Gastroesophageal sphincter (tissue), 4 donors: ENCODE data around the gene ZSCAN12. TPM values are rescaled to one million over a fixed set of nuclear protein-coding genes. Genes with fewer than 3 reads are reported as not detected.
"Not testable (repeated sequence)": the region's sequence is repeated elsewhere in the genome, so short reads cannot be mapped to it uniquely, and the experiment has no call there.

ENCODE experiments used
- ATAC-seq: fragments of 150-250 bp; one replicate; pipeline ENCODE4 v1.9.1; 2016; ENCODE audit warnings: mild to moderate bottlenecking, moderate library complexity
- H3K27ac ChIP-seq, 4 donors: fragments of 200-600 bp; sonication (generic) in 3 of 4; 1 replicate in 3 of 4; 2 replicates in 1 of 4; pipeline ENCODE4 v1.5.1; 2016 to 2019
- H3K27me3 ChIP-seq: fragments of 200-600 bp; sonication (generic); one replicate; pipeline ENCODE4 v1.5.1; 2019
- H3K36me3 ChIP-seq, 2 donors: fragments of 200-600 bp; sonication (generic); one replicate each; pipeline ENCODE4 v1.5.1; 2019; ENCODE audit warnings: control low read depth in 1 of 2
- H3K4me1 ChIP-seq, 3 donors: fragments of 200-600 bp; sonication (generic); 1 replicate in 2 of 3; 2 replicates in 1 of 3; pipeline ENCODE4 v1.5.1; 2016 to 2019; ENCODE audit warnings: control low read depth in 2 of 3
- H3K4me3 ChIP-seq, 2 donors: fragments of 200-600 bp; sonication (generic); one replicate each; pipeline ENCODE4 v1.5.1; 2019; ENCODE audit warnings: mild to moderate bottlenecking in 1 of 2, moderate library complexity in 1 of 2
- H3K9me3 ChIP-seq, 3 donors: fragments of 200-600 bp; sonication (generic); one replicate each; pipeline ENCODE4 v1.5.1; 2017 to 2019; ENCODE audit warnings: control low read depth in 2 of 3
- CTCF ChIP-seq, 4 experiments: fragments of 200-600 bp in 2 of 4; fragments of 450-650 bp in 2 of 4; sonication (generic) in 1 of 4; IDR thresholded peaks; one replicate each; pipeline ENCODE4 v1.5.1; 2017 to 2019; ENCODE audit warnings: antibody characterized with exemption in 4 of 4, mild to moderate bottlenecking in 2 of 4, moderate library complexity in 2 of 4
- EP300 ChIP-seq: sonication (generic); formaldehyde crosslinking; IDR thresholded peaks from one replicate; pipeline ENCODE4 v1.6.1; 2017; ENCODE audit warnings: antibody characterized with exemption, mild to moderate bottlenecking
- POLR2A ChIP-seq, 2 donors: fragments of 450-650 bp; IDR thresholded peaks; one replicate each; pipeline ENCODE4 v1.6.1; 2017; ENCODE audit warnings: antibody characterized with exemption in 2 of 2, mild to moderate bottlenecking in 2 of 2, moderate library complexity in 1 of 2
- POLR2AphosphoS5 ChIP-seq: sonication (generic); formaldehyde crosslinking; IDR thresholded peaks from one replicate; pipeline ENCODE4 v1.6.1; 2017; ENCODE audit warnings: antibody characterized with exemption
- WGBS, 2 donors: methylation state at CpG; one replicate each; pipeline ENCODE4 v1.1.5; 2018; ENCODE audit warnings: low coverage in 1 of 2; 5-methylcytosine and 5-hydroxymethylcytosine counted together
- total RNA-seq, 4 donors: library from RNA; depleted of rRNA; stranded (reverse); fragments of >200 nt; gene quantifications; one replicate each; pipeline ENCODE4 v1.1.0, GENCODE V29; 2016

ZSCAN12 gene
- total RNA-seq, 4 donors from 2014 or later = 5.6 to 8.6 (median 6.0) TPM

DNA sequence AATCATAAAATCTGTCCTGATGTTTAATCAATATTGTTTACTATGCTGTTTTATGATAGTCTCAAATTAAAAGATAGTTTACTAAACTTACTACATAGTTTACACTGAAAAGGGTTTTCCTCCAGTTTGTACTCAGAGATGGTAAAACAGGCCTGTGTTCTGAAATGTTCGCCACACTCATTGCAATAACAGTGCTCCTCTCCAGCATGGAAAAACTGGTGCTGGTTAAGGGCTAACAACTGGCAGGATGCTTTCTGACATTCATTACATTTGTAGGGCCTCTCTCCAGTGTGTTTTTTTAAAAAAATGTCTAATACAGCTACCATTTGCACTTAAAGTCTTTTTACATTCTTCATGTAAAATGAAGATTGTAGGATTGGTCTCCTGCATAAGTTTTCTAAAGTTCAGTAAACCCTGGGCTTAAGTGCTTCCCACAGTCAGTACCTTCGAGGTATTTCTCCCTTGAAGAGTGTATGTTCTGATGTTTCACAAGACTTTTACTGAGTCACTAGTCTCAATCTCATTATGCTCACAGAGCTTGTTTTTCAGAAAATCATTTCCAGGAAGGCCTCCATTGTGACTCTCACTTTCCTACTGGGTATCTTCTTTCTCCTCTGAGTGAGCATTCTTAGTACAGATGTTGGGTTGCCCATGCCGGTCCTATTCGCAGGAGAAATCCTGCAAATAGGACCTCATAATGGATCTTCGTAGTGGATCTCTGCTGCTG is 8.7 kb upstream of the ZSCAN12 start:
- TF ChIP-seq POLR2A (IDR thresholded peaks at IDR 0.05) (no peak), CTCF (IDR thresholded peaks at IDR 0.05) (no peak)
- no peaks in the 10 kb centered on the region for H3K4me1 ChIP-seq
- H3K27ac ChIP-seq = no peak overlapping the region
- WGBS, 2 donors = 64 to 78% methylated on average over 4 to 5 of the region's 5 CpGs
- H3K27me3 ChIP-seq = peaks cover 24% of the 10 kb centered on the region
- H3K36me3 ChIP-seq = no peaks in the 10 kb centered on the region
- H3K9me3 ChIP-seq = no peaks in the 10 kb centered on the region
- no peak for ATAC-seq
- no peak overlapping the region for H3K4me3 ChIP-seq

GRCh38 chr6:28407401-28407800 is 7.9 kb upstream of the ZSCAN12 start:
- Histone ChIP-seq H3K27ac (no peak overlapping the region), H3K9me3 (no peaks in the 10 kb centered on the region), H3K27me3 (peaks cover 24% of the 10 kb centered on the region), H3K4me1 (no peaks in the 10 kb centered on the region), H3K36me3 (no peaks in the 10 kb centered on the region), H3K4me3 (no peak overlapping the region)
- TF ChIP-seq POLR2AphosphoS5 (no peak), CTCF (IDR thresholded peaks at IDR 0.05) (no peak), EP300 (no peak), POLR2A (IDR thresholded peaks at IDR 0.05) (no peak)
- 40 to 59% methylated on average over 2 of the region's 2 CpGs for WGBS, 2 donors
- ATAC-seq = no peak

DNA sequence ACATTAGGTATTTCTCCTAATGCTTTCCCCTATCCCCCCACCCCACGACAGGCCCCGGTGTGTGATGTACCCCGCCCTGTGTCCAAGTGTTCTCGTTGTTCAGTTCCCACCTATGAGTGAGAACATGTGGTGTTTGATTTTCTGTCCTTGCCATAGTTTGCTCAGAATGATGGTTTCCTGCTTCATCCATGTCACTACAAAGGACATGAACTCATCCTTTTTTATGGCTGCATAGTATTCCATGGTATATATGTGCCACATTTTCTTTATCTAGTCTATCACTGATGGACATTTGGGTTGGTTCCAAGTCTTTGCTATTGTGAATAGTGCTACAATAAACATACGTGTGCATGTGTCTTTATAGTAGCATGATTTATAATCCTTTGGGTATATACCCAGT is 4.4 kb upstream of the ZSCAN12 start:
- ATAC-seq, H3K4me3 ChIP-seq, H3K9me3 ChIP-seq, H3K27ac ChIP-seq, H3K36me3 ChIP-seq, H3K4me1 ChIP-seq: not testable (repeated sequence)
- 50 to 84% methylated on average over 1 to 5 of the region's 5 CpGs for WGBS, 2 donors
- peaks cover 20% of the 10 kb centered on the region for H3K27me3 ChIP-seq

DNA sequence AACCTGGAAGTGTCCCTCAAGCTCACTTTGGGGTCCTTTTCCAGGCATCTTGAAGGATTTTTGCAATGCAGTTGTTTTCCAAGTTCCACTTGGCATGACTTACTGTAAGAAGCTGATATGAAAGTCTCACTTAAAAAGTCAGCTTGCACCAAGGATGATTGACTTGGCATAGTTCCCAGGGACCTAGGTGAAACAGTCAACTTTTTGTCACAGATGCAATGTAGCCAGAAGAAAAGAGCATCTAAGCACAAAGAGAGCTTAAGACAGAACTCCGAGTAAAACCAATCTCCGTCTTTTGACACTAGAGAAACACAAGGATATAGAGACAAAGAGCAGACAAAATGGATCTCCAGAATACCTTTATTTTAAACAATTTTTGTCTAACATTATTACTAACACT is 2.6 kb upstream of the ZSCAN12 start:
- Histone ChIP-seq H3K4me3 (no peak overlapping the region), H3K4me1 (peaks cover 0 to 26% (median 10%) of the 10 kb centered on the region in 3 donors), H3K27ac (no peak overlapping the region), H3K27me3 (peaks cover 20% of the 10 kb centered on the region), H3K36me3 (peaks cover 0 to 9% of the 10 kb centered on the region in 2 donors), H3K9me3 (no peaks in the 10 kb centered on the region)
- no peak for ATAC-seq
- WGBS, 2 donors = 0 to 73% methylated on average over 1 to 2 of the region's 2 CpGs
- TF ChIP-seq EP300 (no peak), CTCF (IDR thresholded peaks at IDR 0.05) (no peak), POLR2A (IDR thresholded peaks at IDR 0.05) (no peak), POLR2AphosphoS5 (no peak)

- Histone ChIP-seq H3K4me1 (peaks cover 0 to 37% (median 10%) of the 10 kb centered on the region in 3 donors), H3K27me3 (peaks cover 20% of the 10 kb centered on the region), H3K27ac (no peak overlapping the region), H3K9me3 (no peaks in the 10 kb centered on the region), H3K36me3 (peaks cover 0 to 19% of the 10 kb centered on the region in 2 donors), H3K4me3 (no peak overlapping the region)
- 80 to 87% methylated on average over 1 of the region's 1 CpG for WGBS, 2 donors
- TF ChIP-seq POLR2AphosphoS5 (no peak), EP300 (no peak), CTCF (IDR thresholded peaks at IDR 0.05) (no peak), POLR2A (IDR thresholded peaks at IDR 0.05) (no peak)
- no peak for ATAC-seq
Observed at GRCh38 chr6:28401172-28401571, 1.6 kb upstream of the ZSCAN12 start.
